Stimulated activated naive CD4-positive, alpha-beta T cell treated with Interleukin-2 at 50 U/mL for 16 hours (primary cell): ENCODE measurements around the gene ZNF385D.

Experiments
- DNase-seq: peaks from one replicate; lab custom pipeline; 2025; lab: John Stamatoyannopoulos, UW

ZNF385D gene

DNA sequence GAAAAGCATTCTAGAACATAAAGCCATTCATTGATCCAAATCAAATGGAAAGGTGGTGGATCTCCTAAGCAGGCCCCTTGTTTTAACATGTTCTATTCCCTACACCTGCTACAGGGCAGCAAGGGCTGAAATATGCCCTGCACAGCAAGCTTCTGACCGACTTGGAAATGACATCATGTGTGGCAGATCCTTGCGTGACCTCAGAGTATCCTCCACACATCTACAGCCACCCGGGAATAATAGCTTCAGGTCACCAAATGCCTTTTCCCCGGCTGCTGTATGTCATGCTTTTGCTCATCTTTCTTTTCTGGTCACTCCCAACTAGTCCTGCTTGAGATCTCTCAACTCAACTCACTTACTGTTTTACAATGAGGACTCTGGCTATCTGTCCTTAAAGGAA lies 158.2 kb downstream of the ZNF385D start:
- no peak for DNase-seq

DNA sequence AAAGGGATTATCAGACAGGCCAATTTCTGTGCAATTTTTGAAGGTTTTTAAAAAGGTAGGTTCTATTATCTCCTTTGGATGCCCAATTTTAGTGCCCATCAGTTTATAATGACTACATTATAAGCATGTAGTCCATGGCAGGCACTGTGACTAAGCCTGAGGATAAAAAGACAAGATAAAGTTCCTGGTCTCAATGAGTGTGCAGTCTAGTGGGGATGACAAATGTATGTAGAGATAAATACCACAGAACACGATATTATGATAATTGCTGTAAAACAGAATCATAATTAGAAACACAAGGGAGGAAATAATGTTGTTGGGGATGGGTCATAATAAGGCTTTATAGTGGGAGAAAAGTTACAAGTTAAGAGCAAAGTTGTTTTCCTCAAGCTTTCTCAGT lies 163.1 kb downstream of the ZNF385D start:
- no peak for DNase-seq

DNA sequence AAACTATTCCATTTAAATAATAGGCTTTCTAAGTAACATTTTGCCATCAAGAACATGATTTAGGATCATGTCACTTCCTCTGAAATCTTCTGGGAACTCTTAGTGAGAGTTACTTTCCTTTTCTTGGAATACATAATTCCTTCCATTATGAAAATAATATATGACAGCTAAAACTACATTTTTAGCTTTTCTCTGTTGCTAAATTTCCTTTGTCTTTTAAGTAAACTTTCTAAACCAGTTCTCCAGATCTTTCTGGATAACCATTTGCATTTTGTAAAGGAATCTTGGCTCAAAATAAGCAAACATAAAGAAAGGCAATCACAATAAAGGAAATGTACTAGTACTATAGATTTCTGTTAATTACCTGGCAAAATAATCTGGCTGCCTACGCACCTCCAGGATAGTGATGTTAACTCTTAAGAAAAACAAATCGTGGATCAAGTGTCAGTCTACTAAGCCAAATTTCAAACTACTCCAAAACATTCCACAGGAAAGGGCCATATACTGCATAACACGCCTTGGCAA lies 165.7 kb downstream of the ZNF385D start:
- no peak for DNase-seq

DNA sequence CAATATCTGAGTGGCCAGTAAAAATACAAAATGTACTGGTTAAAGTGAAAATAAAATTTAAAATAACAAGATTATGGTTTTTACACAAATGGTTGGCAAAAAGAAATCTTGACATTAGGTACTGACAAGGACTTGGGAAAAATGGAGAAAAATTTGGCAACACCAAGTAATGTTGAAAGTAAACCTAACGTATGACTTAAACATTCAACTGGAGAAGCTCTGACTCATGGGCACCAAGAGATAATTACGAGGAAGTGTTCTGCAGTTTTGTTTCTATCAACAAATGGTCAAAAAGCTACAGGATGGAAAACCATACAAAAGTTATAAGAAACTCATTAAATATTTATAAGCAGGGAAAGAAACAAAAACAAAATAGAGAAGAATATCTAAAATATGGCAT lies 177.7 kb downstream of the ZNF385D start:
- DNase-seq, result no peak

DNA sequence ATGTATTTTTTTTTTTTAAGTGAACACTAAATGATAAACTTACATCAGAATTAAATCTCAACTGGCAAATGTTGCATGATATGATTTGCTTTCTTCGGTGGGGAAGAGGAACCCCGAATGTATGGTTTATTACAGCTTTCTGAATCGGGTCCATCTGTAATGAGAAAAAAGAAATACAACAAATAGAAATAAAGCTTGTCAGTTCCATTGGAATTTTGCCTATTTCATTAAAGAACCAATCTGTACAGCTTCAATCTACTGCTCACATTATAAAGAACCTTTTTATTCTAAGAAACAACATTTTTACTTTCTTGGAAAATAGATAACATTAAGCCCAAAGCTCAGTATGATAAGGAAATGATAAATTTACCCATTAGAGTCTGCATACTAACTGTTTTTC lies 186.5 kb downstream of the ZNF385D start:
- DNase-seq, result no peak

DNA sequence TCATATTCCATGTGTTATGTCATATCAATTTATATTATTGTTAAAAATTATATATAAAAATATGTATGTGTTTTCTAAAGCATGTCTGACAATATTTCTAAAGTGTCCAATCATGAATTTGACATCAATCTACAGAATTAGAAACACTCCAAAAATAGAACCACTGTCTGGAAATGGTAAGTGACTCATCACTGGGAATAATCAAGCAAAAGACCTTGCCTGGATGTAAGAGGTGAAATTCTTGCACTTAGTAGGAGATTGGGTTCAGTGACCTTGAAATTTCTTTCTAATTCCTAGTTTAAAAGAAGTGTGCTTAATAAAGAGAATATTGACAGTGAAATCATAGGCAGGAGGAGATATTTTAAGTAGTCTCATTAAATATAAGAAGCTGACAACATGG lies 188.8 kb downstream of the ZNF385D start:
- no peak for DNase-seq

DNA sequence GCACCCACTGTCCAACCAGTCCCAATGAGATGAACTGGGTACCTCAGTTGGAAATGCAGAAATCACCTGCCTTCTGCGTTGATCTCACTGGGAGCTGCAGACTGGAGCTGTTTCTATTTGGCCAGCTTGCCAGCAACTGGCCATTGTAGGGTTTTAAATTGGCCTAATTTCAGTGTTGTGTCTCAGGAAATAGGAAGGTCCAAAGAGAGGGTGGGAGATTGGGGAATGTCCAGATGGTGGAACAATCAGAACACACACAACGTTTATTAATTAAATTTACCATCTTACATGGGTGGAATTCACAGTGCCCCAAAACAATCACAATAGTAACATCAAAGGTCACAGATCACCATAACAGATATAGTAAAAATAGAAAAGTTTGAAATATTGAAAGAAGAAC lies 189.5 kb downstream of the ZNF385D start:
- no peak for DNase-seq

DNA sequence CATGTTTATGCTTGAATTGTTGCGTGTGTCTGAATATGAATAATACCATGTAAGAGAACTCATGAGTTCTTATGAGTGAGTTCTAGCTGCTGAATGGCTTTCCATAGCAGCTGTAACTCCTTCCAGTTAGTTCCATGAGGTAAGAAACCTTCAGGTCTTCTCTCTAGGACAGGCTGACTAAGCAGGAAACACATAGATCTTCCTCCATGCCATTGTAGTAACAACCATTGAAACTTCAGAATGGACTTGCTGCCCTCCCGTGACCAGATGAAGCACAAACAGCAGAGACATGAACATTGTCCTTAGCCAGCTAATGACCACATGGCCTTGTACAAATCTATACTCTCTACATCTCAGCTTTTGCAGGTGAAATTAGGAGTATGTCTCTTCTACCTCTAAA lies 200.0 kb downstream of the ZNF385D start:
- no peak for DNase-seq

DNA sequence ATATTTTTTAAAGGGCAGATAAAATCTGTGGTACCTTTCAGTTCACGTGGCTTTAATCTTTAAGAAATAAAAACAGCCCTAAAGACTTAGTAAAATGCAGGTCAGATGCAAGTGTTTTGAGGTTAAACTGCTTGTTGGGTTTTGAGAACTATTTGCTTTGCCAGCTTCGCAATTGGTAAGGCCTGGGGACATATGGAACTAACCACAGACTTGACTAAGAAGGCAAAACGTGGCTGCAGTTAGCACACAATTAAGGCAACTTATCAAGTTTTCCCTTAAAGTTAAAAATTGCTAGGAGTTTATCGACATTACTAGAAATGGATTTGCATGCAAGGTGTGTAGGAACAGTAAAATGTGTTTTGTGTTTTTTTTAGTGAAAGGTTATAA lies 206.9 kb downstream of the ZNF385D start:
- DNase-seq, result no peak

DNA sequence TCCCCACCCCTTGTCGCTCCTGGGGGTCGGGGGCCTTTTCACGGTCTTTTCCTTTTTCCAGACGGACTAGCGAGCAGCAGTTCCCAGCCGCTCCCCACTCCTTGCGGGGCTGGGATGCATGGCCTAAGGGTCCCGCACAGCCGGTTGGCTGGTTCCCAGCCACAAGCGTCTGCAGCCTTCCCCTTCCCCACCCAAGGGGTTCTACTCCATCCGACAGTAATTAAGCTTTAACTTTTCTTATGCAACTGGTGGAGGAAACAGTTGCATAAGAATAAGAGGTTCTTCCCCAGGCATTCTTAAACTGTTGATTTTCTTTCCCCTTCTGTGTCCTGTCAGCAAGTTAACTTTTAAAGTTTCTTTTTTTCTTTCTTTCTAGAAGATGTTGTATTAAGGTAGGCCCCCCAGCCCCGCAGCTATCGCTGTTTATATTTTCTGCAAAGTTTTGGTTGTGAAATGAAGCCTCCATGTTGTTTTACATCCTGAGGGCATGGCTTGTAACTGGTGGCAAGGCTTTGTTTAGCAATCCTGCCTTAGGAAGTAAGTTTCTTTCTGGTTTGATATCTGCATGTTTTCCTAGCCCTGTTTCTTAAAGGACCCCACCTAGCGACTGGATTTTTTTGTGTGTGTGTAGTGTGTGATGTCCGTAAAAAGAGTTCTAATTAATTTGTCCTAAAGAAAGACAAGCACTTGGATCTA lies 207.5 kb downstream of the ZNF385D start:
- no peak for DNase-seq

DNA sequence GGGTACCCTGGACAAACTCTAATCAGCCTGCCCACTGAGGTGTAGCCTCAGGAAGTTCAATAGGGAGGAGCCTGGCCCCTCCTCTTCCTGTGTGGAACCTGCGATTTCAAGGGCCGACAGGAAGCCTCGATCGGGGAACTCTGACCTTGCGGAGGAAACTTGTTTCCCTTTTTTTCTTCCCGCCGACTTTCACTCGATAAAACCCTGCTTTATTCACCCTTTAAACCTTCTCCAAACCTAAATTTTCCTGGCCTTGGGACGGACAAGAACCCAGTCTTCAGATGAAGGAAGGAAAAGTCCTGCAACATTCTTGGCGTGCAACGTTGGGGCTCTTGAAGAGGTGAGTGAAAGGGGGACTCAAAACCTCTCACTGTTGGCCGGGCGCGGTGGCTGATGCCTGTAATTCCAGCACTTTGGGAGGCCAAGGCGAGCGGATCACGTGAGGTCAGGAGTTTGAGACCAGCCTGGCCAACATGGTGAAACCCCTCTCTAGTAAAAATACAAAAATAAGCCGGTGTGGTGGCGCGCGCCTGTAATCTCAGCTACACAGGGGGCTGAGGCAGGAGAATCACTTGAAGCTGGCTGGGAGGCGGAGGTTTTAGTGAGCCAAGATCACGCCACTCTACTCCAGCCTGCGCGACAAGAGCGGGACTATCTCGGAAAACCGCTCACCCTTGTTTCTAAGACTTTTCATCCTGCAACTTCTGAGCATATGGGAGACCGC lies 208.2 kb downstream of the ZNF385D start:
- DNase-seq, result no peak

DNA sequence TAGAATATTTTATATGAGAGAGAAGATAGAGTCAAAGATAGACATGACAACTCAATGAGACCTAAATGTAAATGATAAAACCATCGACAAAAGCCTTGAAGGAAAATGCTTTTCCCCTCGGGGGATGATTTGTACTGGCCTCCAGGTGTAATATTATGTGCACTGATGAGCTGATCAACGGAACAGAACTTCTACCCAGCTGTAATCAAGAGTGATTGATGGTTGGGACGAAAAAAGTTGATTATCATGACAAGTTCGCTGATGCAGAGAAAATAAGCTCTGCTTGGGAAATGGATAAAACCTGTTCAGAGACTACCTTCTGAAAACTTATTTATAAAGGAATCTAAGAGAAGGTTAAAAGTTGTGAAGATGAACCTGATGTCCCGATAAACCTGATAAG lies 210.7 kb downstream of the ZNF385D start:
- DNase-seq, result no peak

DNA sequence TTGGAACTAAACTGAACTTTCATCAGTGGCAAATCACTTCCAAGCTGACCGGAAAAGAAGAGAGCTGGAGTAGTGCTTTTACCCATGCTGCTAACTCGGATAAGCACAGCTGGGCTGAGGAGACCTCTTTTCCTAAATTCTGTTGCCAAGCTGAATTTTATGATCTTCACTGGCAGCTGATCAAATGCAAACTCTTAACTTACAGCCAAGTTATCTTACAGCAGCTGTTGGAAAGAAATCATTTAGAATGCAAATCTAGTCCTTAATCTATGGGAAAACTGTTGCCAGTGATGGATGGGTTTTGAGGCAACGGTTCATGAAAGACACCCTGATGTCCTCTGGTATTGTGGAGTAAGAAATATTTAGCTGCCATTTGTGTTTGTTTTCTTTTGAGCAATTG lies 216.5 kb downstream of the ZNF385D start:
- no peak for DNase-seq

DNA sequence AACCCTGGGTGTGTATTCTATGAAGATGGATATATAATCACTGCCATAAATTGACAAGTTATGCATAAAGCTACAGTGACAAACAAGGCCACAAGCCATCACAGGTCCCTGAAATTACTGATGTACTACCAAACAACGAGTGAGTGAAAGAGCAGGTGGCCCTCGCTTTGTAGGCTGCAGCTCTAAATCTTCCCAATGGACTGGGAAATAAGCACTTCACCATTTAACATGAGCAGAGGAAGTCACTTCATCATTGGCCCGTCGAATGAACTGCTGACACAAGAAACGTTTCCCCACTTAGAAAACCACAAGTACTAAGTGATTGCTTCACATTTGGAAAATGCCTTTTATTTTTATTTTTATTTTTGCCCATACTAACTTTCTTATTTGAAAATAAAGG lies 218.0 kb downstream of the ZNF385D start:
- DNase-seq, result no peak

DNA sequence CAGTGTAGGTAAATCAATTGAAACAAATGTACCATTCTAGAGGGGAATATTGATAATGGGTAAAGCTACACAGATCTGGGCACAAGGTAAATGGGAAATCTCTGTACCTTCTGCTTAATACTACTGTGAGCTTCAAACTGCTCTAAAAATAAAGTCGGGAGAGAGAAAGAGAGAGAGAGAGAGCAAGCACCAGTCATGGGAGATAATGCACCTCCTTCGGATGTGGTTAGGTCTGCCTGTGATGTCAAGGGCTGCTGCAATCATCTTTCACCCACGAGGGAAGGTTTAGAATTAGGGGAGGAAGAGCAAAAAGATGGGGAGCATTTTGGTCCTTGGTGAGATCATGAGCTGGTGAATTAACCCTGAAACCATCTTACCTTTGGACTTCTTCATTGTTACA lies 219.1 kb downstream of the ZNF385D start:
- no peak for DNase-seq

DNA sequence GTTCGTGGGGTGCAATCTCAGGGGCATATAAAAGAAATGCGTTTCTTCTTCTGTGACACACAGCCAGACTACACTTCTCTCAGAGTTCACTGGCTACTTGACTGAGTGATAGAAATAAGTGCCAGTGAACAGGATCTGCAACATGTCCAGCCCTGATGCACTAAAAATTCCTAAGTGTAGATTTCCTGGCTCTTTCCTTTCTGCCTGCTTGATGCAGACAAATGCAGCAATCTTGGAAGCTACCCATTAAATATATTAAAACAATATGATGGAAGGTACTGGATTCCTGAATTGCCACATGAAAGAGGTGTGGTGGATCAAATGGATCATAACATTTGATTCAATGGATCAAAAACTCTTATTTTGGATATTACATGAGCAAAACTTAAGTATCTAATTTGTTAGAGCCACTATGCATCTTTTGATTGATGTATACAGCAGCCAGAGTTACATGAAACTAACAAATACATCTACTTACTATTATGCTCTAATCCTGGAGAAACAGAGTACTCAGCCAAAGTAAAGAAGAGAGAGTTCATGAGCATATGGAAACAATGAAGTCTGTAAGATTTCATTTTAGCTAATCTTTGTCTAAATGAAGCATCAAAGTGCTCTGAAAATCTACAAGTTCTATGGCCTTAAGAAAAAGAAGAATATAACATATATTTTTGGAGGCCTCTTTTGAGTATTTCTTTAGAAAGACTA lies 222.6 kb downstream of the ZNF385D start:
- no peak for DNase-seq

DNA sequence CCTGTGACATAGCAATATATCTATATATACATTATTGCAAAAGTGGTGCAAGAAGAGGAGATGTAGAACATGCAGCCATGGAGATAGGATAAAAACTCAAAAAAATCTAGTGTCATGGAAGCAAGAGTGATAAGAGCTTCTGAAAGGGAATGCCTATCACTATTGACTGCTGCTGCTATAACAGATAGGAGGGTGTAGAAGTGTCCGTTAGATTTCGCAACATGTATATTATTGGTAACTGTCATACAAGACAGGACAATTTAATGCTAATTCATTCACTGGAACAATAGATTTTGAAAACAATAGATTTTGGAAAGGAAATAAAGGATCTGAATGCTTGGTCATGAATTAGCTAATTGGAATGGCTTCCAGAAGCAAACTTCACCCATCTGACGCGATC lies 224.5 kb downstream of the ZNF385D start:
- DNase-seq, result no peak

DNA sequence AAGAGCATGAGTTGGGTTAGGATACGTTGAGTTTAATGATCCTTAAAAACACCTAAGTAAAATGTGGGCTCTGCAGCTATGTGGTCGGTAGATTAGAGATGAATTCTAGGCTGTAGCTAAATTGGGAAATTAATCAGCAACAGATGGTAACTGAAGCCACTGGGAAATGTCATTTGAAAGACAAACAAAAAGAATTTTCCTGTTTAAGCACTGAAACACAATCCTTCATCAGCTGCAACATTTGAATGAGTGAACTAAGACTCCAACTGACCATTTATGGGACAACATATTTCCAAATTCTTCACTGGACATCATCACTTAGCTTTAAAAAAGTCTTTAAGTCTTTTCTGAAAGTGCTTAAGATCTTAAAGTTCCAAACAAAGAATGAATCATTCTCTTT lies 226.9 kb downstream of the ZNF385D start:
- no peak for DNase-seq

DNA sequence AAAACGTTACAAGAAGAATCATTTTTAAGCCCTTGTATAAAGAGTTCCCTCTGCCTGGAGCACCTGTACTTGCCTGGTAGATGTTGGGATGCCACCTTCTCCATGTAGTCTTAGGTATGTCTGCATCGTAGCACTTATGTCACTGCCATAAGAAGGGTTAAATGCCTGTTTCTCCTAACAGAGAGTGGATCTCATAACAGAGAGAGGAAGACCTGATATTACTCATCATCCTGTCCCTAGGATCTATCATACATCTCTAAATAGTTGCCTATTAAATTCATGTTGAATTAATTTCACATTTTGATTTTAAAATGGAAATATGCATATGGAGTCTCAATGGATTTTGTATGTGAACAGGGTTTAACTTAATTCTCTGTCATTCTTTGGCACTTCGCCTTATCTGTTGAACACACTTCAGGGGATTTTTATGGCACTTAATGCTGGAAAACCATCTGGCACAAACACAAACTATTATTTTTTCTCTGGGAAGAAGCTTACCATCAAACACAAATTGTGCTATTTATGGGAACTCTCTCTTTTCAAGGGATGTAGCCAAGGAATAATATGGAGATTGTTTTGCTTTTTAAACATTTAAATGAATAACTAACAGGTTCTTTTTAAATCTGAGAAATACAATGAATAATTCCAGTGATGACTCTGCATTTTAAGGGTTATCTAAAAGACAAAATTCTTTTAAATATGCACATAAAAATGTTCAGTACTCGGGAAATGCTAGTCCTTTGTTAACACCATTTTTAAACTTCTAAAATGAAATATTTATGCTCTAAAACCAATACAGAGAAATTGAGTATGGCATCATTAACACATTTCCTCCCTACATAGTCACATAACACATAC lies 230.7 kb downstream of the ZNF385D start:
- DNase-seq, result no peak

DNA sequence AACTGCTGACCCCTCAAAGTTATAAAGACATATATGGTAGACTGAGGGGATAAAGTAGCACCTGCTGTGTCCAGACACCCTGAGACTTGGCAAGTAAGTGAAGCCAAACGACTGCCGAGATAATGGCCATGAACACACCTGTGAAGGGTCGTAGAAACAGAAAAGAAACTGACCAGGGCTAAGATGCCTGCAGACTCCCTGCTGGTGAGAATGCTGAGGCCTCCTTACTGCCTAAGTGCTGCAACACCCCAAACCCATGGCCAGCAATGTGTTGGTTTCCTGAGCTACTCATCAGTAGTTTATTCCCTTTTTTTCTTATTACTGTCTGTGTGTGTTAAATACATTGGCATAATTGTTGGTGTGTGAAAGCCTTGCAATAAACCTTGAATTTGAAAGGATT lies 233.8 kb downstream of the ZNF385D start:
- no peak for DNase-seq

DNA sequence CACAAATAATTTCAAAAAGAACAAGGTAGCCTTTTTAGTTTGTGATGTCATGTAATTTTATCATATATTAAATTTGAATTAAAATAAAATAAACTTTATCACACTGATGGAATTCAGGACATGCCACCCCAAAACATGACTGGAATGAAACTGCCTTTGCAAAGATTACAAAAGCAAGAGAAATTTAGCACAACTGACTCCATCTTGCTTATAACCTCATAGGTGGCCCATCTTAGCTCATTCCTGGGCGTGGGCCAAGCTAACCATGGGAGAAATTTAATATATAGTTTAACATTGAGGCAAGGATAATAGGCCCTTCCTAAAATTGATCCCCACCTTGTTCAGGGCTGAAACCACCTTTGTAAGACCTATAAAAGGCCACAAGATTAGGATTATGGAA lies 235.6 kb downstream of the ZNF385D start:
- DNase-seq, result no peak
